Left ventricle myocardium inferior (tissue), 1 donor: Measurements from ENCODE around the gene TOMM20. TPM values are rescaled to one million over a fixed set of nuclear protein-coding genes. Genes with fewer than 3 reads are reported as not detected.
A peak's percentile ranks its signal among the peaks of the same experiment; 100 is the strongest.
"Not testable (repeated sequence)": the region's sequence is repeated elsewhere in the genome, so short reads cannot be mapped to it uniquely, and the experiment has no call there.

Experiments
- DNase-seq: peaks from one replicate; pipeline ENCODE4 v3.0.0-alpha.2; 2020
- H3K27ac ChIP-seq: fragments of 200-600 bp; replicated peaks from 2 replicates; pipeline ENCODE4 v1.8.0; 2021
- H3K27me3 ChIP-seq: fragments of 200-600 bp; 2 replicates; pipeline ENCODE4 v1.8.0; 2021; ENCODE audit warnings: low read depth
- H3K36me3 ChIP-seq: fragments of 200-600 bp; 2 replicates; pipeline ENCODE4 v1.8.0; 2021
- H3K4me1 ChIP-seq: fragments of 200-600 bp; 2 replicates; pipeline ENCODE4 v1.8.0; 2021
- H3K4me3 ChIP-seq: fragments of 200-600 bp; 2 replicates; pipeline ENCODE4 v1.8.0; 2021; ENCODE audit warnings: mild to moderate bottlenecking, moderate library complexity
- H3K9me3 ChIP-seq: fragments of 200-600 bp; replicated peaks from 2 replicates; pipeline ENCODE4 v1.8.0; 2021
- intact Hi-C: fragments of 100-400 bp; cut with micrococcal nuclease; formaldehyde crosslinking; loops from one replicate; pipeline ENCODE4 v1.11.0; 2022
- total RNA-seq: library from RNA; stranded (reverse); fragmentation: NEBNext Ultra II Directional; extraction: Animal tissue kit (Norgen Biotek cat#: 25700); gene quantifications from one replicate; pipeline ENCODE4 v1.2.1, GENCODE V29; 2021
- TF ChIP-seq, protein P1 (sequence below): fragments of 200-600 bp; IDR thresholded peaks from 2 replicates; pipeline ENCODE4 v1.8.0; 2021; ENCODE audit warnings: antibody characterized with exemption, mild to moderate bottlenecking, borderline replicate concordance
- donor health status: DM: no; HTN: yes; CAD: no; lungs with severe emphysema.

The TOMM20 gene
- total RNA-seq, 1 donor from 2014 or later = 84.1 TPM

DNA sequence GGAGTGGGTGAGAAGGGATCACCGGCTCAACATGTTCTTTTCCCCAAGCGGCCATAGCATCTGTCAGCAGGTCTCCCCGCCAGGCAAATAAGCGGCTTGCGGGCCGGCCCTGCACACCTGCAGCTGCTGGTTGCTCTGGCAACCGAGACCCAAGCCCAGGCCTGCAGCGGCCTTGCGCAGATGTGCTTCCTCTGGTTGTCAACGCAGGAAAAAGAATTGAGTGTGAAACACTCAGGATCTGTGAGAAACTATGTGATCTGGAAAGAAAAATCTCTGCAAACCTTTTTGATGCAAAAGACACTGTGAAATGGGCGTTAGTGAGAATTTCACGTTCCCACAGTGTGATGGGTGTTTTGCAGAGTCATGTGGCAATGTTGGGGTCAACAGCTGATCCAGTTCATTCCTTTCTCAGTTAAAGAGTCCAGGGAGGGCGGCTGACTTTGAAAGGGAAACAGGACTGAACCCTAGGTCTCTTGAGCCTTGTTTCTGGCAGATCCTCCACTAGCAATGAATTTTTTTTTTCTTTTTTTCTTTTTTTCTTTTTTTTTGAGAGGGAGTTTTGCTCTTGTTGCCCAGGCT, 28.4 kb downstream of the TOMM20 start:
- peaks cover 8% of the 10 kb centered on the region for H3K4me1 ChIP-seq
- H3K9me3 ChIP-seq = no peaks in the 10 kb centered on the region
- no peaks in the 10 kb centered on the region for H3K27me3 ChIP-seq
- no peak overlapping the region for H3K4me3 ChIP-seq
- TF ChIP-seq, protein P1, sequence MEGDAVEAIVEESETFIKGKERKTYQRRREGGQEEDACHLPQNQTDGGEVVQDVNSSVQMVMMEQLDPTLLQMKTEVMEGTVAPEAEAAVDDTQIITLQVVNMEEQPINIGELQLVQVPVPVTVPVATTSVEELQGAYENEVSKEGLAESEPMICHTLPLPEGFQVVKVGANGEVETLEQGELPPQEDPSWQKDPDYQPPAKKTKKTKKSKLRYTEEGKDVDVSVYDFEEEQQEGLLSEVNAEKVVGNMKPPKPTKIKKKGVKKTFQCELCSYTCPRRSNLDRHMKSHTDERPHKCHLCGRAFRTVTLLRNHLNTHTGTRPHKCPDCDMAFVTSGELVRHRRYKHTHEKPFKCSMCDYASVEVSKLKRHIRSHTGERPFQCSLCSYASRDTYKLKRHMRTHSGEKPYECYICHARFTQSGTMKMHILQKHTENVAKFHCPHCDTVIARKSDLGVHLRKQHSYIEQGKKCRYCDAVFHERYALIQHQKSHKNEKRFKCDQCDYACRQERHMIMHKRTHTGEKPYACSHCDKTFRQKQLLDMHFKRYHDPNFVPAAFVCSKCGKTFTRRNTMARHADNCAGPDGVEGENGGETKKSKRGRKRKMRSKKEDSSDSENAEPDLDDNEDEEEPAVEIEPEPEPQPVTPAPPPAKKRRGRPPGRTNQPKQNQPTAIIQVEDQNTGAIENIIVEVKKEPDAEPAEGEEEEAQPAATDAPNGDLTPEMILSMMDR = no peak
- no peak for DNase-seq
- H3K36me3 ChIP-seq = no peaks in the 10 kb centered on the region
- intact Hi-C loops = loop anchor here (10.0 kb wide), 1 partner anchor 315 kb away; no protein-coding TSS in a partner anchor
- H3K27ac ChIP-seq = peak overlapping the region; percentile 21

DNA sequence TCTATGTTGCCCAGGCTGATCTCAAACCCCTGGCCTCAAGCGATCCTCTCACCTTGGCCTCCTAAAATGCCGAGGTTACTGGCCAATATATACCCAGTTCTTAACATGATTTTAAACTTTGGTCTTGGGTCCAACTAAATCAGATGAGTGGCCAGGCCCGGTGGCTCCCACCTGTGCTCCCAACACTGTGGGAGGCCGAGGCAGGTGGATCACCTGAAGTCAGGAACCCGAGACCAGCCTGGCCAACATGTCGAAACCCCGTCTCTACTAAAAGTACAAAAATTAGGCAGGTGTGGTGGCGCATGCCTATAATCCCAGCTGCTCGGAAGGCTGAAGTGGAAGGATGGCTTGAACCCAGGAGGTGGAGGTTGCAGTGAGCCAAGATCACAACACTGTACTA, 29.6 kb downstream of the TOMM20 start:
- Histone ChIP-seq H3K27me3 (no peaks in the 10 kb centered on the region), H3K9me3 (no peaks in the 10 kb centered on the region), H3K36me3 (no peaks in the 10 kb centered on the region), H3K4me3 (no peak overlapping the region), H3K27ac (no peak overlapping the region), H3K4me1 (peaks cover 4% of the 10 kb centered on the region)
- intact Hi-C loops = no loop called here
- no peak for DNase-seq
- TF ChIP-seq, protein P1 = no peak

DNA sequence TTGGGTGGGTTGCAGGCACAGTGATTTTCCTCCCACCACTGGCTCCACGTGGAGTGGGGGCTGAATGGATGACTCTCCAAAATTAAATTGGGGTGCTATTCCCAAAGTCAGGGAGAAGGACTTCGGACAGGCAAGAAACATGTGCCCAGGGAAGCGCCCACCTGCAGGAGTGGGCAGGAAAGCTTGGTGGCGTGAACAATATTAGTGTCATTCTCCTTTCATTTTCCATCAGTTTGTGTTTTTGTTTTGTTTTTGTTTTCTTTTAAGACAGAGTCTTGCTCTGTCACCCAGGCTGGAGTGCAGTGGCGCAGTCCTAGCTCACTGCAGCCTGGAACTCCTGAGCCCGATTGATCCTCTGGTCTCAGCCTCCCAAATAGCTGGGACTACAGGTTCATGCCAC, 30.1 kb downstream of the TOMM20 start:
- intact Hi-C loops = no loop called here
- TF ChIP-seq, protein P1 = no peak
- no peaks in the 10 kb centered on the region for H3K27me3 ChIP-seq
- DNase-seq = no peak
- no peak overlapping the region for H3K27ac ChIP-seq
- H3K4me3 ChIP-seq = no peak overlapping the region
- H3K9me3 ChIP-seq = no peaks in the 10 kb centered on the region
- no peaks in the 10 kb centered on the region for H3K36me3 ChIP-seq
- H3K4me1 ChIP-seq = peaks cover 6% of the 10 kb centered on the region

DNA sequence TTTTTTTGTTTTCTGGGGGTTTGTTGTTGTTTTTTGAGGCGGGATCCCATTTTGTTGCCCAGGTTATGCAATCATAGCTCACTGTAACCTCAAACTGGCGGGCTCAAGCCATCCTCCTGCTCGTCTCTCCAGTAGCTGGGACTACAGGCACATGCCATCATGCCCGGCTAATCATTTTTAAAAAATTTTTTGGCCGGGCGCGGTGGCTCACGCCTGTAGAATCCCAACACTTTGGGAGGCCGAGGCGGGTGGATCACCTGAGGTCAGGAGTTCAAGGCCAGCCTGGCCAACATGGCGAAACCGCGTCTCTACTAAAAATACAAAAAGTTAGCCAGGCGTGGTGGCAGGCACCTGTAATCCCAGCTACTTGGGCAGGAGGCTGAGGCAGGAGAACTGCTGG, 31.1 kb downstream of the TOMM20 start:
- H3K27ac ChIP-seq, intact Hi-C loops, DNase-seq, H3K9me3 ChIP-seq, H3K36me3 ChIP-seq, H3K4me3 ChIP-seq, H3K27me3 ChIP-seq: not testable (repeated sequence)
- peaks cover 15% of the 10 kb centered on the region for H3K4me1 ChIP-seq

DNA sequence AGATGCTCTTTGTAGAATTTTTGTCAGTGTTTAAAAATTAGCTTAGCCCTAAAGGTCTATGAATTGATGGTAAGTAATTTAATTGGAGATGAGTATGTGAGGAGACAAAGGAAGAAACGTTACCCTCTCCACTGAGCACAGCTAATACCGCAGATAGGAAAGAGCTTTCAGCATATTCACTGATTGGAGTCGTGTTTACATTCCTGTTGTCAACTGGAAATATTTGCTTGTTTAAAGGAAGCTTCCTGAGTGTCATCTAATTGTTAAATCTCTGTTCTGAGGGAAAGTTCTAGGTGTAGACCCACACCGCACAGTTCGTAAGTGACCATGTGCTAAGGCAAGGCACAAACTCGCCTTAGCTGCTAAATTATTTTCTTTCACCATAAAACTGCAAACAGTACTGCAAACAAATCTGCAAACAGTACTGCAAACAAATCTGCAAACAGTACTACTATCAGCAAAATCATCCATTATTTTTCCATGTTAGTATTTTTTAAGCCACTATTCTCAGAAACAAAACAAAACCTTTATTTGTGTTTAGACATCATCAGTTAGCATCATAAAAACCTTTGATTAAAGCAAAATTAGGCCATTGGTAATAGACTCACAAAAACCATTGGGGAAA, 32.6 kb downstream of the TOMM20 start:
- H3K9me3 ChIP-seq = no peaks in the 10 kb centered on the region
- DNase-seq = no peak
- H3K27ac ChIP-seq = no peak overlapping the region
- TF ChIP-seq, protein P1 = no peak
- H3K4me3 ChIP-seq = no peak overlapping the region
- H3K36me3 ChIP-seq = no peaks in the 10 kb centered on the region
- H3K4me1 ChIP-seq = peaks cover 15% of the 10 kb centered on the region
- H3K27me3 ChIP-seq = no peaks in the 10 kb centered on the region
- intact Hi-C loops = no loop called here
